HTERT RPE-1 (cell line): ENCODE measurements around the gene IFIT1.
"Not testable (repeated sequence)": the region's sequence is repeated elsewhere in the genome, so short reads cannot be mapped to it uniquely, and the experiment has no call there.

Experiments used
- in situ Hi-C: fragments of 300-500 bp; cut with MboI; formaldehyde crosslinking; loops from 4 replicates; pipeline ENCODE4 v1.14.3; 2020; ENCODE audit warnings: low sequenced_read_pairs

IFIT1 gene, protein sequence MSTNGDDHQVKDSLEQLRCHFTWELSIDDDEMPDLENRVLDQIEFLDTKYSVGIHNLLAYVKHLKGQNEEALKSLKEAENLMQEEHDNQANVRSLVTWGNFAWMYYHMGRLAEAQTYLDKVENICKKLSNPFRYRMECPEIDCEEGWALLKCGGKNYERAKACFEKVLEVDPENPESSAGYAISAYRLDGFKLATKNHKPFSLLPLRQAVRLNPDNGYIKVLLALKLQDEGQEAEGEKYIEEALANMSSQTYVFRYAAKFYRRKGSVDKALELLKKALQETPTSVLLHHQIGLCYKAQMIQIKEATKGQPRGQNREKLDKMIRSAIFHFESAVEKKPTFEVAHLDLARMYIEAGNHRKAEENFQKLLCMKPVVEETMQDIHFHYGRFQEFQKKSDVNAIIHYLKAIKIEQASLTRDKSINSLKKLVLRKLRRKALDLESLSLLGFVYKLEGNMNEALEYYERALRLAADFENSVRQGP

DNA sequence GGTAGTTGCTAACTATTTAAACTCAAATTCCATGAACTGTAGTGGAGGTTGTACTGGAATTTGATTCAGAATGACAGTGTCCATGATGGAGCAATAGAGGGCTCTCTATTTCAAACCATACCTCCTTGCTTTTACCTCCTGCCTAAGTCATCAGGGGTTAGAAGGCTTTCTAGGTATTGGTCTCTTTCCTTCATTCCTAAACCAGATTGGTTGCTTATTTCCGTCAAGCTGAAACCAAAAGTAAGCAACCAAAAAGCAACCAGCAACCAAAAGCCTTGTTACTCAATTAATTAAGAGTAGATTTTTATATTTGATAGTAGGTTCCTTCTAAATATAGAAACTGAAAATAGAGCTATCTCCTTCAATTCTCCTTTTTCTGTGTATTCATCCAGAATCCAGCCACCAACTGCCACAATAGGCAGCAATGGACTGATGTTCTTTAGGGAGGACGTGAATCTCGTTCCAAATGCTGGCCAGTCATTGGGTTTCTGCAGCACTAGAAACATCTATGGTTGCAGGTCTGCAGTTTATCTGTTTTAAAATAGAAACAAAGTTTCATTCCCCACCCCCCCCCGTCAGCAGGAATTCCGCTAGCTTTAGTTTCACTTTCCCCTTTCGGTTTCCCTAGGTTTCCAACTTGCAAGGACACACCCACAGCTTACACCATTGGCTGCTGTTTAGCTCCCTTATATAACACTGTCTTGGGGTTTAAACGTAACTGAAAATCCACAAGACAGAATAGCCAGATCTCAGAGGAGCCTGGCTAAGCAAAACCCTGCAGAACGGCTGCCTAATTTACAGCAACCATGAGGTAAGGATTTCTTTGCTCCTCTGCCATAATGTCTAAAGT, at the start of gene IFIT1:
TSS of gene IFIT1 (plus strand) at position 717 of the 850 bp plus-strand sequence. CDS start at position 807, 90 bp downstream.
- in situ Hi-C loops = no loop called here

DNA sequence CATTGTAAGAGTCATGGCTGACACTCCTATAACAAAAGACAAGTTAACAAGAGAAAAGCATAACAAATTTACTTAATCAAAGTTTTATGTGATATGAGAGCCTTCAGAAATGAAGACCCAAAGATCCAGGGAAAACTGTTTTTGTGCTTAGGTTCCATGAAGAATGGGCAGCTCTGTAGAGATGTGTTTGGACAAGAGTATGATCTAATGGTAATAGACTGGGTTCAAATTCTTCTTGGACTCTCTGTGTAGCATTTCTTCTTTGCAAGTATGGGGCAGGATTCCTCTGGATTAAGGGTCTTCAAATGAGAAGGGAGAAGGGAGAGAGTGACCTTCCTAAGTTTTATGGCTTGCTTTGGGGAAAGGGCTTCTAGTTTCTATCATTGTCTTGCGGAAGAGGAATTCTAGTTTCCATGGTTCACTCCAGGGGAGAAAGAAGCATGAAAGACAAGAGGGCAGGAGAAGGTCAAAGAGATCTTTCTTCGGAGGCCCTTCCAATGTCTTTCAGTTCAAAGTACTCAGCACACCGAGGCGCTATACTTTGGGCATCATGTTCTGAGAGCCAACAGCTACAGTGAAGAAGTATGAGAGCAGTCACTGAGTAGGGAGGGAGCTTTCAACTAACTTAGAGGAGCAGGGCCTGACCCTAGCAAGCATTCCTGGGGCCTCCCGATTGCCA, 49.2 kb upstream of the IFIT1 start:
- in situ Hi-C loops = no loop called here

DNA sequence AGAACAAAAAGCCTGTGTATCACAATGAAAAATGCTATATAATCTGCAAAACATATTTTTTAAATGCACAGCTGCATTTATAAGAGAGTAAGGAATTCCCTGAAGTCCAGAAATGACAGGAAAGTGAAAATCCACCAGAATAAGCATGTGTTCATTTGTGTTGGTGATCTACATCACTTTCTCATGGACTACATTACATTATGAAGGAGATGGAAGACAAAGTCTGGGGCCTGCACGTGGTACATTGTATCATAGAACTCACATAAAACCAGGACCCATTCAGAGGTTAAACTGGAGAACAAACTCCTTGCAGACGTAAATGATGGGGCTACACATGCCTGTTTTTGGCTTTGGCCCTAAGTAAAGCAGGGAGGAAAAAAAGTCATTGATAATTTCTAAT, 48.3 kb upstream of the IFIT1 start:
- in situ Hi-C loops = no loop called here

DNA sequence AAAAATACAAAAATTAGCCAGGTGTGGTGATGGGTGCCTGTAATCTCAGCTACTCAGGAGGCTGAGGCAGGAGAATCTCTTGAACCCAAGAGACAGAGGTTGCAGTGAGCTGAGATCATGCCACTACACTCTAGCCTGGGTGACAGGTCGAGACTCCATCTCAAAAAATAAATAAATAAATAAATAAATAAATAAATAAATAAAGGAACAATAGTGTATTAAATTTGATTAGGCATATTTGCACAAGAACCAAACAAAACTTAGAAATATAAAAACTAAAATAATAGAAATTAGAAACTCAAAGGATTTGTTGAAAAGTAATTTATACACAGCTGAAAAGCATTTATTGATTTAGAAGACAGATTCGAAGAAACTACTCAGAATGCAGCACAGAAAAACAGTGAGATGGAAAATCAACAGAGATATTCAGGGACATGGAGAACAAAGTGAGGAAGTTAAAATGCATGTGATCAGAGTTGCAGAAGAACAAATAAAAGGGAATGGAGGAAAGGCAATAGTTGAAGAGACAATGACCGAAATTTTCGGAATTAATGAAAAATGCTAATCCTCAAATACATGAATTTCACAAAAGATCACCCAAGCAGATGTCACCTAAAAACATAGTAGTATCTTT, 46.9 kb upstream of the IFIT1 start:
- in situ Hi-C loops = no loop called here

DNA sequence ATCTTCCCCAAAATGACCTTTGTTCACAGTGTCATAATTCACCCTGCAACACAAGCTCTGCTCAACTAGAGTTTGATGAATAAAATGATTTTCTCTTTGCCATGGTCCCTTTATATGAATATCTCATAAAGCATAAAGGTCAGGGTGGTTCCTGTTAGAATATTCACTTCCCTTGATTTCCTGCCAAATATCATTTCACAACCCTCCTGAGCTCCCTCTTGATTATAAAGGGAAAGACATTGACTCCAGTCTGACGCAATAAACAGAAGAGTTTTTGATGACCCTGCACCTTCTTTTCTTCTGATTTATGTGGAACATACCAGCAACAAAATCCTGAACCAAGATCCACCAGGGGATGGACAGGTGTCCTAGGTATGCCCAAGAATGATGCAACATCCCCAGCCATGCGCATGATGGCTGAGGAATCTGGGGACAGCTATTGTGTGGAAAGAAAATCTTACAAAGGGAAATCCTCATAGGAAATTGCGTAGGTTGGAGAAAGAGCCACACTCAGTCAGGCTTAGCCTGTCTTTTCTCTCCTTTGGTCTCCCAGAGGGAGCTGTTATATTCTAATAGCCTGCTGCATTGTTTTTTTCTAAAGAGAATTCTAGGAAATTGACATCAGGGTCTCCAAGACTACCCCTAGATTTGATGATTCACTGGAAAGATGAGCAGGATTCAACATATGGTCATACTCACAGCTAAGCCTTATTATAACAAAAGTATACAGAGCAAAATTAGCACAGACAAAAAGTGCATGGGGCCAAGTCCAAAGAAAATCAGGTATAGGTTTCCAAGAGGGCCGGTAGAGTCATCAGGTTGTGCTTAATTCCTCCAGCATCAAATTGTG, 45.8 kb upstream of the IFIT1 start:
- in situ Hi-C loops = no loop called here

DNA sequence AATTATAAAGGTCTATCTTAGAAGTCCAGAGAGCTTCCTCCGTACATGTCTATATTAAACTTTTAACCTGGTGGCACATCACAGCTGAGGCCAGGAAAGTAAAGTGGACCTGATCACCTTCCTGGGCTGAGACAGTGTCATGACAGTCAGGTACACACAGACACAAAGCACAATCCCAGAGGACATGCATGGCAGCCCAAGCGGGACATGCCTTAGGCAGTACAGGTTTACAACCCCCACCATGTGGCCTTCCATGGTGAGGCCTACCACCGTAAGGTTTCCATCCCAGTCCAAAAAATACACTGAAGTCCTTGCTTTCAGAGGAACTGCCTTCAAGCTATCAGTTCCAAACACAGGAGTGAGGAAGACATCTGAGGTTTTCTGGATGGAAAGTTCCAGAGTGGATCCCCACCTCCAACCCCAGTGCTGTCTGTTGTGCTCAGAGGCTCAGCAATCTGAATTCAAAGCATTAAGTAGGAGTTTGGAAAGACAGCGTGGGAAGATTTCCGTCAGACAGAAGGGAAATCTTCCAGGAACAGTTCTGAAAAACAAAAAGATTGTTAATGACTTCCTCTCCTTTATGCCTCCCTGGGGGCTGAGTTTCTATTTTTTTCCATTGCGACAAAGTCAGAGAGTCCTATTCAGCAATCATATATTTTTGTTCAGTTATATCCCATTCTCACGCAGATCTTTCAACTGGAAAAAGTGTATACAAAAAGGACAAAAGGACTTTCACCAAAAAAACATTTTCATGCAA, 44.5 kb upstream of the IFIT1 start:
- in situ Hi-C loops = no loop called here

DNA sequence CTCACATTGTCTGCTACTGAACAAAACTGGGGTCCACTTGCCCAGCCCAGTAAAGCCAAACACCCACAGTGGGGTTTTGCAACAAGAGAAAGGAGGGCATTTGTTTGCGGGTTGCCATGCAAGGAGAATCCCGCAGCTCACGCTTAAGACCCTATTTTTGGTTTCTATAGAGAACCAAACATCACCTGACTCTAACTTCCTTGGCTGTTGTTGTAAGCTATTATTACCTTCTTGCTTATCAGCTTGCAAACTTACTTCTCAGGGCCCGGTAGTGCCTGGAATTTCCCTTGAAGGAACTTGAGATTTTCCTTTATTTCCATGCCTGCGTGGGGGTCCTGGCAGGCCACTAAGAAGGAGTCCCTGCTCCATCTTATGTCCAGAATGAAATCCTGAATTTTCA, 43.9 kb upstream of the IFIT1 start:
- in situ Hi-C loops = no loop called here

DNA sequence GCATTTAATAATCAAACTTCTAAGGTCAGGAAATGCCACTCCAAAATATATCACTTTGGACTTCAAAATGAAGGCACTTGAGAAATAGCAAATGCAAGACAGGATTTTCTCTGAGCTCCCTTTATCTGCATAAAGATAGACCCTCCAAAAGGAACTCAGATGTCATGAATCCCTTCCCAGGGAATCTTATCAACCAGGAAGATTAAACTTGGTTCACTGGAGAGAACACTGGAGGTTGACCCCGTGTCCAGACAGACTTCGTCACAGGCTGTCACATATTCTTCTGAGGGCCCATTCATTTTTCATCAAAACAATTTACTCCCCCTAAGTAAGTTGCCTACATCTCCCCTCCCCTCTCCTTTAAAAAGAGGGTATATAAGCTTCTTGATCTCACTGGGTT, 43.4 kb upstream of the IFIT1 start:
- in situ Hi-C loops = no loop called here

DNA sequence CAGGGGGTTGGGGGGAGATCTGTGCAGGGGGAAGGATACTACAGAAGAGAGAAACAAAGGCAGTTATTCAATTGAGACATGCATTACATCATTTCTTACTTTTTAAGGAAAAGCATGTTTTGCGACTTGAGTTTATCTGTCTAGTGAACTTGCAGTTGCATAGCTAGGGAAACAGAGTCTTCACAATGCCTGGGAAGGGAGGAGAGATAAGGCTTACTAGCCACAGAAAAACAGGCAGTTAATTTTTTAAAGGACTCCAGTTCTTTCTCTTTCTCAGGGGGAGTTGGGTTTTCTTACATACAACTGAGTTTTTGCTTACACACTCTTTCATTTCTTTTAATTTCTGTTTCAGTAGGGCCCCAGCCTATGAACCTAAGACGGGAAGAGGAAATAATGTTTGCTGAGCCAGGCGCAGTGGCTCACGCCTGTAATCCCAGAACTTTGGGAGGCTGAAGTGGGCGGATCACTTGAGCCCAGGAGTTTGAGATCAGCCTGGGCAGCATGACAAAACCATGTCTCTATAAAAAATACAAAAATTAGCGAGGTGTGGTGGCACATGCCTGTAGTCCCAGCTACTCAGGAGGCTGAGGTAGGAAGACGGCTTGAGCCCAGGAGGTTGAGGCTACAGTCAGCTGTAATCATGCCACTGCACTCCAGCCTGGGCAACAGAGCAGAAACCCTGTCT, 41.6 kb upstream of the IFIT1 start:
- in situ Hi-C loops = not testable (repeated sequence)

DNA sequence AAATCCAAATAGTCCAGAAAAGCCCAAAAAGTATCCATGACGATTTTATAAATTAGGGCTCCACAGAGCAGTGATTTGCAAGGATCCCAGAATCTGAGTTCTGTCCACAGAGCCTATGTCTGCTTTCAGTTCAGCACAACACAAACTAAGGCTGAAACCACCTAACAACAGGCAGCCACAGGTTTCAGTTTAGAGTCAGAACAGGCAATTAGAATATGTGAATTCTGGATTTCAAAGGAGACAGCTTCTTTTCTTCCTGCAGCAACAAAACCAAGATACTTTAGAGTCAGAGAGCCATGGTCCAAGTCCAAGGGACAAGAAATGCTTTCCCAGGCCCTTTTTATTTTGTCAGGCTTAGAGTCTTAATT, 41.0 kb upstream of the IFIT1 start:
- in situ Hi-C loops = no loop called here

DNA sequence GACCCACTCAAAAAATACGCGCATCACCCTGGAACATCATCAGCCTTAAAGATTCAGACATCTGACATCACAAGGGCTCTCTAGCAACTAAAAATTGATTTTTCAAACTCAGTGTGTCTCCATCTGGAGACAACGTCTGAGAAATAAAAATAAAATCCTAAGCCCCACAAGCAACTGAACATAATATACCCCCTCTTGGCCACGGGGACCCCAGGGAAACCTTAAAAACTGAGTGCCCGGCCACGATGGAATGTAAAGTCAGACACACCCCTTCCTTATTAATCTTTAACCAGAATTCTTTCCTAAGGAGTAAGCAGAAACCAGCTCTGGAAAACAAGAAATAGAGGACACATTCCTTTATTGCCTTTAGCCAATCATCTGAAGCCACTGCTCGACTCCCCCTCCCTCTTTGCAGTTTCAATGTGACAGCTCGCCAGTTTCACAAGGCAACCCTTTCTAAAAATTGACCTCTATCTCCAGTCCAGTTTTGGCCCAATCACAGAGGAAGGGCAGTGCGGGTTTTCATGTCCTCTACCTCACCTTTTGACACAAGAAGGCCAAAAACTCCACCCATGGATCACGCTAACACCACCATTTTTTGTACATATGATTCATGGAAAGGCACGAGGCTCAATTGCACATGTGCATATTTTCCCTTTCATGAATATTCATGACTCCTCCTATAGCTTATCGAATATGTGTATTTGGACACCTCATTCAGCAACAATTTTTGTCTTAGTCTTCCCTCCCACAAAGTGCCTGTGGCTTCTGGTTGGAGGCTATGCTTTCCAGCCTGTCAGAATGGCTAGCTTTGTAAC, 40.4 kb upstream of the IFIT1 start:
- in situ Hi-C loops = no loop called here

DNA sequence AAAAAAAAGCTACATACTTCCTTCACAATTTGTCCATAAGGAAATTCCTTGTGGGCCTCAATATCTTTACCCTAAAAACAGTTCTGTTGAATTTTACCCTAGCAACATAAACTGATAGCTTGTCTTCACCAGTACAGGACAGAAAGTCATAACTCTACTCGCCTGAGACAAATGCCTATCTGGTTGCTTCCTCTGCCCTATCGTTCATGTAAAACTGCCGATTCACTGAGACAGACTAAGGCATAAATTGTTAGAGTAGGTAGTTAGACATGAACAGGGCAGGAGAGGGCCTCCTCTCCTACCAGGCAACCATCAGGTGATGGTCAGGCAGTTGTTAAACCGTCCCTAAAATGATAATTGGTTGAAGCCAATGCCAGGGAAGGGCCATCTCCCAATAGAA, 39.6 kb upstream of the IFIT1 start:
- in situ Hi-C loops = no loop called here

DNA sequence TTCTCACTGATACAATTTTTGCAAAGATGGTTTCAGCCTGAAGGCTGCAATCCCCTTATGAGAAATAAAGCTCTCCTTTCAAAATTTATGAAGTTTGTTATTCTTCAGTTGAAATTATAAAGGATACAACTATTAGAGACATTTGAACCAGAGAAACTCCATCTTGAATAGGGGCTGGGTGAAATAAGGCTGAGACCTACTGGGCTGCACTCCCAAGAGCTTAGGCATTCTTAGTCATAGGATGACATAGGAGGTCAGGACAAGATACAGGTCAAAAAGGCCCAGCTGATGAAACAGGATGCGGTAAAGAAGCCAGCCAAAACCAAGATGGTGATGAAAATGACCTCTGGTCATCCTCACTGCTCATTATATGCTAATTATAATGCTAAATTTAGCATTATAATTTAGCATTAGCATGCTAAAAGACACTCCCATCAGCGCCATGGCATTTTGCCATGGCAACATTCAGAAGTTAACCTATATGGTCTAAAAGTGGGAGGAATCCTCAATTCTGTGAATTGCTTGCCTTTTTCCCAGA, 37.0 kb upstream of the IFIT1 start:
- in situ Hi-C loops = no loop called here

DNA sequence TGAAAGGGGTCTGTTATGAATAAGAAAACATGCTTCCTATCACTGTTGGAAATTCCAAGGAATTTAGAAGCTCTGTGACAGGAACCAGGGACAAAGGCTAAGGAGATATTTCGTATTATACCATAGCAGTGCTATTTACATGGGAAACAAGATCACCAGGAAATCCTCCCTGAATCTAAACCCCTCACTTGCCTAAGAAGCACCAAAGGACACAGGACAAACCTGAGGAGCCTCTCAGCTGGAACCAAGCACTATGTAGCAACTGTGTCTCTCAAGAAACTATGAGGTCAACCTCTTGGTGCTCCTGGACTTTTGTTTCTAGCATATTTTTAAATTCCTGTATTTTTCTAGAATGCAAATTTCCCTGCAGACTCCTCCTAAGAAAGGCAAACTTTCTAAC, 35.3 kb upstream of the IFIT1 start:
- in situ Hi-C loops = no loop called here

DNA sequence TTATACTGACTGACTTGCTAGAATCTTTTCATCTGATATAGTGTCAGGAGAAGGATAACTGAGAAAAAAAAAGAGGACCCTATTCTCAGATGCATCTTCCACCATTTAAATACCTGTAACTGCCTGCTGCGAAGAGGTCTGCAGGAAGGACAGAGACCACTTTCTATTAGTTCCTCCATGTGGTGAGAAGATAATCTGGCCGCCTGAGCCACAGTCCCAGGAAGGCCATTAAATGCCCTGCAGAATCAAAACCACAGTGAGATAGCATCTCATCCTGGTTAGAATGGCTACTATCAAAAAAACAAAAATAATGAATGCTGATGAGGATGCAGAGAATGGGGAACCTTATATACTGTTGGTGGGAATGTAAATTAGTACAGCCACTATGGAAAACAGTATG, 34.4 kb upstream of the IFIT1 start:
- in situ Hi-C loops = no loop called here

DNA sequence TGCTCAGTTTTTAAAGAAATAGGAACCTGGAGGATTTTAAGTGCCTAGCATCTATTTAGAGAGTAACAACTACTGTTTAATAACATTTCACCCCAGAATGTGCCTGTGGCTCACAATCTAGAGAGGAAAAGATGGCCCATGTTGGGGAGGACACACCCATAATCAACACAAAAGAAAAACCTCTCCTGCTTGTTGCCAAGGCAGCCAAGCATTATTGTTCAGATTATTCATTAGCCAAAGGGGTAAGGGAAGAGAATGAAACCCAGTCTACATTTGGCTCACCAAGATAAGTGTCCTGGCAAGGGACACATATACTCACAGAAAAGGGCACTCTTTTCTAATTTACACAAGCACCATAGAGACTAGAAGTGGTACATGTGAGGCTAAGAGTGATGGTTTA, 32.3 kb upstream of the IFIT1 start:
- in situ Hi-C loops = no loop called here

DNA sequence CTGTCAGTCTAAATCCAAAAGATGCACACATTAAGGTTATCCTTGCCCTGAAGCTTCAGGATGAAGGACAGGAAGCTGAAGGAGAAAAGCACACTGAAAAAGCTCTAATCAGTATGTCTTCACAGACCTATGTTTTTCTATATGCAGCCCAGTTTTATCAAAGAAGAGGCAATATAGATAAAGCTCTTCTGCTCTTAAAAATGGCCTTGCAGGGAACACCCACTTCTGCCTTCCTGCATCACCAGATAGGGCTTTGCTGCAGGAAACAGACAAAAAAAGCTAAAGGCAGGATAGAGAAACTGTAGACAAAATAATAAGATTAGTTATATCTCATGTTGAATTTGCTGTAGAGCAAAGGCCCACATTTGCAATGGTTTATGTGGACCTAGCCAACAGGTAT, 29.5 kb upstream of the IFIT1 start:
- in situ Hi-C loops = no loop called here
